Measurements from ENCODE around the gene RIC1. TPM values are rescaled to one million over a fixed set of nuclear protein-coding genes. Genes with fewer than 3 reads are reported as not detected.
"Not testable (repeated sequence)": the region's sequence is repeated elsewhere in the genome, so short reads cannot be mapped to it uniquely, and the experiment has no call there.

Gene RIC1, protein sequence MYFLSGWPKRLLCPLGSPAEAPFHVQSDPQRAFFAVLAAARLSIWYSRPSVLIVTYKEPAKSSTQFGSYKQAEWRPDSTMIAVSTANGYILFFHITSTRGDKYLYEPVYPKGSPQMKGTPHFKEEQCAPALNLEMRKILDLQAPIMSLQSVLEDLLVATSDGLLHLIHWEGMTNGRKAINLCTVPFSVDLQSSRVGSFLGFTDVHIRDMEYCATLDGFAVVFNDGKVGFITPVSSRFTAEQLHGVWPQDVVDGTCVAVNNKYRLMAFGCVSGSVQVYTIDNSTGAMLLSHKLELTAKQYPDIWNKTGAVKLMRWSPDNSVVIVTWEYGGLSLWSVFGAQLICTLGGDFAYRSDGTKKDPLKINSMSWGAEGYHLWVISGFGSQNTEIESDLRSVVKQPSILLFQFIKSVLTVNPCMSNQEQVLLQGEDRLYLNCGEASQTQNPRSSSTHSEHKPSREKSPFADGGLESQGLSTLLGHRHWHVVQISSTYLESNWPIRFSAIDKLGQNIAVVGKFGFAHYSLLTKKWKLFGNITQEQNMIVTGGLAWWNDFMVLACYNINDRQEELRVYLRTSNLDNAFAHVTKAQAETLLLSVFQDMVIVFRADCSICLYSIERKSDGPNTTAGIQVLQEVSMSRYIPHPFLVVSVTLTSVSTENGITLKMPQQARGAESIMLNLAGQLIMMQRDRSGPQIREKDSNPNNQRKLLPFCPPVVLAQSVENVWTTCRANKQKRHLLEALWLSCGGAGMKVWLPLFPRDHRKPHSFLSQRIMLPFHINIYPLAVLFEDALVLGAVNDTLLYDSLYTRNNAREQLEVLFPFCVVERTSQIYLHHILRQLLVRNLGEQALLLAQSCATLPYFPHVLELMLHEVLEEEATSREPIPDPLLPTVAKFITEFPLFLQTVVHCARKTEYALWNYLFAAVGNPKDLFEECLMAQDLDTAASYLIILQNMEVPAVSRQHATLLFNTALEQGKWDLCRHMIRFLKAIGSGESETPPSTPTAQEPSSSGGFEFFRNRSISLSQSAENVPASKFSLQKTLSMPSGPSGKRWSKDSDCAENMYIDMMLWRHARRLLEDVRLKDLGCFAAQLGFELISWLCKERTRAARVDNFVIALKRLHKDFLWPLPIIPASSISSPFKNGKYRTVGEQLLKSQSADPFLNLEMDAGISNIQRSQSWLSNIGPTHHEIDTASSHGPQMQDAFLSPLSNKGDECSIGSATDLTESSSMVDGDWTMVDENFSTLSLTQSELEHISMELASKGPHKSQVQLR (N-terminal part only)
- 20.5 and 46.2 TPM in 2 replicates for total RNA-seq

DNA sequence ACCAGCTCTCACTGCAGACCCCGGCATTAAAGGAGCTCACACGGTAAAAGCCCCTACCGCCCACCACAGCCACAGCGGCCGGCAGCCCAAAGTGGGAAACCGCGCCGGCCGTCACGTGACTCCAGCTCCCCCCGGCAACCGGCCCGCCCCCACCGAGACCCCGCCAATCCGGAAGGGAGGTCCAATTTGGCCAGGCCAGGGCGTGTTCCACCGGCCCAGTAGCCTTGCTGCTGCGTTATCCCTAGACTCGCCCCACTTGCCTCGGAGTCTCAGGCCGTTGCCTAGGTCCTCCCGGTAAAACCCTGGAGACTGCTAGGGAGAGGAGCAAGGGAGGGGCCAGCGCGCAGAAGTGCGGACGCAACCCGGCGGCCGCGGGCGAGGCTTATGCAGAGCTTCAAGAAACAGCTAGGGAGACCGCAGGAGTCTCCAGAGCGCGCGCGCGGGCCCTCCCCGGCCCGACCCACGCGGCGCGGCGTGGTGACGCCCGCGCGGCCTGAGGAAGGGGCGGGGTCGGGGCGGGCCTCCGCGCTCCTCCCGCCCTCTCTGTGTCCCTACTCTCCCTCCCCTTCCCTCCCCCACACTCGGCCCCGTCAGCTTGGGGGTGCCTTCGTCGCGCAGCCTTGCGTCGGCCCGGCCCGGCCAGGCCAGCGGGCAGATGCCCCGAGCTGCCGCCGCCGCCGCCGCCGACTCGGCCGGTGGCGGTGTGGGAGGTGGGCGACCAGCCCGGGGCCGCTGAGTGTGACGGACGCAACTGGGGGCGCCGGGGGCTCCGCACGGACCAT is at the start of gene RIC1:
TSS of gene RIC1 (plus strand) at position 578 of the 782 bp plus-strand sequence. CDS start at position 781, 203 bp downstream.
- DNase-seq (ENCODE audit: low read depth), result peak; percentile 80

DNA sequence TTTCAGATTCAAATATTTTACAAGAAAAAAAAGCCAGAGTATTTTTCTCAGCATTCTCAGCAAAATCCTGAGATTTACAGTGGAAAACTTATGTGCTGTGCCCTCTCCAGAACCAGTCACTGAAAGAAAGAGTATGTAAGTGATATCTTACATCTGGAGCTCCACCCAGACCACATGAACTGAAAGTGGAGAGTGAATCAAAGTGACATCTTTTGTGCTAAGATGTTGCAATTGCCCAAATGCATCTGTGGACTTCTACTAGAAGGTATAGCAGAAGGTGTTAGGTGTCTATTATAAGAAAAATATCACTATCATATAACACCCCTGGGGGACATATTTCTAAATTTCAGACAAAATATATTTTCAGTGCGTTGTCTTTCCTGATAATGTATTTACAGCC is 49.0 kb upstream of the RIC1 start:
- no peak for DNase-seq (ENCODE audit: low read depth)

DNA sequence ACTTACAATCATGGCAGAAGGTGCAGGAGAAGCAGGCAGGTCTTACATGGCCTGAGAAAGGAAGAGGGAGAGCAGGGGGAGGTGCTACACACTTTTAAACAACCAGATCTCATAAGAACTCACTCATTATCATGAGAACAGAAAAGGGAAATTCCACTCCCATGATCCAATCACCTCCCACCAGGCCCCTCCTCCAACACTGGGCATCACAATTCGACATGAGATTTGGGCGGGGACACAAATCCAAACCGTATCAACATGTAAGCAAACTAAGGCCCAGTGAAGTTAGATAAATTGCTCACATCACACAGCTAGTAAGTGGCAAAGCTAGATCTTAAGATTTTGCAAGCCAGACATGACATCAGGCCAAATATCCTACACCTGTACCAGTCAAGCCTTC is 48.3 kb upstream of the RIC1 start:
- DNase-seq (ENCODE audit: low read depth), result no peak

DNA sequence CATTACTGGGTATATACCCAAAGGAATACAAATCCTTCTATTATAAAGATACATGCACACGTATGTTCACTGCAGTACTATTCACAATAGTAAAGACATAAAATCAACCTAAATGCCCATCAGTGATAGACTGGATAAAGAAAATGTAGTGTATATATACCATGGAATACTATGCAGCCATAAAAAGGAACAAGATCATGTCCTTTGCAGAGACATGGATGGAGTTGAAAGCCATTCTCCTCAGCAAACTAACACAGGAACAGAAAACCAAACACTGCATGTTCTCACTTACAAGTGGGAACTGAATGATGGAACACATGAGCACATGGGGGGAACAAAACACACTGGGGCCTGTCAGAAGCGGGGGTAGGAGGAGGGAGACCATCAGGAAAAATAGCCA is 47.2 kb upstream of the RIC1 start:
- DNase-seq (ENCODE audit: low read depth), result not testable (repeated sequence)

DNA sequence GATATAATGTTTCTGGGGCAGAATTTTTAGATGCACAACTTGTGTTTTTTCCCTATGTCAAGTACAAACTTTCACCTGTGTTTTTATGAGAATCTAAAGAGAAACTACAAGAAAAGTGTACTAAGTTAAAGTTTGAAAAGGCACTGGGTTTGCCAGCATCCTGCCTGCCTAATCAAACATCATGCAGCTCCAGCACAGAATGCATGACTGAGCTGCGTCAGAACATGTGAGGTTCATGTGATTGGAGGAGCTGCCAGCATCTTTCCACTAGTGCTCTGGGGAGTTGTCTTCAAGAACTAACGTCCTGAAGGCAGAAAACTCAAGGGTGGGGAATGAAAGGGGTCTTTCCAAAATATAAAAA is 46.1 kb upstream of the RIC1 start:
- peak; percentile 81 for DNase-seq (ENCODE audit: low read depth)

DNA sequence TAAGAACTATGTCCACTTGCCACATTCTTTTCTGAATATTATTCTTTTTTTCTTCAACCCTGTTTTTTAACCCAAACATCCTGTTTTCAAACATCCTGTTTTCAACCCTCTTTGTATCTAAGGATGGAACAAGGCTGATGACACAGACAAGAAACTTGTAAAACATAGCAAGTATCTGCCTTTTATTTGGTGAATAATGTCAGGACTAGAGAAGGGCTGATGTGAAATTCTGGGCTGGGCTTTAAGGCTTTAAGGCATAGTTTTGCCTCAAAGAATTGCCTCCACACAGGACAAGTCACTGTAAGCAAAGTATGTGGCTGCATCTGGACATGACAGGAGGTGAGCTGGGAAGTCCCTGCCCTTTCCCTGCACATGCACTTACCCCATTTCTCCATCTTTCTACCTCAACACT is 42.5 kb upstream of the RIC1 start:
- no peak for DNase-seq (ENCODE audit: low read depth)

DNA sequence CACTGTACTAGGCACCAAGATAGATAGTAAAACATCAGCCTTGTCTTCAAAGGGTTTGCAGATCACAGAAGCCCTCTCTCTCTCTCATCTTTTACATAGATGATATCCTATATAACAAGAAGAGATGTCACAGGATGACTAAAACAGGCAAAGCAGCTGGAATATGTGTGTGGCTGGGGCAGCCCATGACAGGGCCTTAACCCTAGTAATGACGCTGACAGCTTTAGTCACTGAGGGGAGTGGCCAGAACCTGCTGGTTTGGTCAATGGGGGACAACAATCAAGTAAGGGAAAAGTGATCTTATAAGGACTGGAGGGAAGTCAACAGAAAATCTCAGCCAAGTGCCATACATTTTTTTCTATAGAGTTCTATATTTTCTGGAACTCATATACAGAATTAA is 41.9 kb upstream of the RIC1 start:
- DNase-seq (ENCODE audit: low read depth), result no peak

DNA sequence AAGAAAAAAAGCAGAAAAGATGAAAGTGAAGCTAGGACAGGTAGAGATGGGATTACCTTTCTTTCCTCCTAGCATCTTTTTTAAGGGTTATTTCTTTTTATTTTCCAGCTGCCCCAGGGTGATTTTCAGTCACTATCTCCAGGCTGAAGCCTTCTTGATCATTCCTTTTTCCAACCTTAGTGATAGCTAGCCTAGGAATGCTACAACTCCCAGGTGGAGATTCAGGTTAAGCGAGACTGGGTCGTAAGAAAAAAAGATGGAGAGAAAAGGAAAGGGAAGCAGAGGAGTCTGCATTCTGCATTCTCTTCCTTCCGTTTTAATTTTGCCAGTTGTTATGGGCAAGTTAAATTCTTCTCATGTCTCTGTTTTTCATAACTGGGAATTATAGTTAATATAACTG is 36.7 kb upstream of the RIC1 start:
- no peak for DNase-seq (ENCODE audit: low read depth)

DNA sequence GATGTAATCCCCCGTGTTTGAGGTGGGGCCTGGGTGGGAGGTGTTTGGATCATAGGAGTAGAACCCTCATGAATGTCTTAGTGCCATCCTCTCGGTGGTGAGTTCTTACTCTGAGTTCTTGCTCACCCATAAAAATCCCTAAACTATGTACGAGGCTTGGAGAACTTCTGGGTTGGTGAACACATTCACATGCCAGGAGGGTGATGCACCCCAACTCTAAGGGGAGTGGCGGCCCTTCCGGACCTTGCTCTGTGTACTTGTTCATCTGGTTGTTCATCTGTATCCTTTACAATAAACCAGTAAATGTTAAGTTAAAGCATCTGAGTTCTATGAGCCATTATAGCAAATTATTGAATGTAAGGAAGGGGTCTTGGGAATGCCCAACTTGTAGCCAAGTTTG is 36.0 kb upstream of the RIC1 start:
- DNase-seq (ENCODE audit: low read depth), result no peak

DNA sequence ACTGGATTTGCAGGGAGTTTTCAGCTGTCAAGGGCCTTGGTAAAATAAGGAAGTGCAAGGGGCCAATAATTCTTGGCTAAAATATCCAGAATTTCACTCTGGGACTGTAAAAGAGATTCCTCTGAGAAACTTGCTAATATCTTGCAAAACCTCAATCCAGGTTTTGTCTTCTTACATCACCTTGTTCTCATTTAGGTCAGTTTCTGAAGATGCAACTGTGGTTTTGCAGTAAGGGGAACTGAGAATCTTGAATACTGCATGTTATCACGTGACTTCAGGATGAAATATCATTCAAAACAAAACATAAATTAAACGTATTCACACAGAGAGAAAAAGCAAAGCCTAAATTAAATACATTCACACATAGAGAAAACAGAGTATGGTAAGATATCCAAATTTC is 35.0 kb upstream of the RIC1 start:
- no peak for DNase-seq (ENCODE audit: low read depth)

DNA sequence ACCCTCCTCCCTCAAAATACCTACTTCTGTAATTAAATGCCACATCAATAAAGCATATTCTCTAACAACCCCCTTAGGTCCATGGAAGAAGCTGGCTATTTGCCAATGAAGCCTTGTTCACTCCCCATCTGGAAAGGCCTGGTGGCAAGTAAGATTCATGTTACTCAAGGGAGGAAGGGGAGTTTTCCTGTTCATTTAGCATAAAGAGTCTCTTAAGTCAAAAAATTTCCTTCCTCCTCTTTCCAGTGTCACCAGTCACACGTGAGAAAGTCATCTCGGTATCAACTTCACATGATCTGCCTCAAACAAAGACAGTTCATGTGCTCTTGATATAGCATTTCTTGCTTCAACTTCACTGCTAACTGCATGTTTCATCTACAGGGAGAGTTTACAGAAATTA is 32.7 kb upstream of the RIC1 start:
- no peak for DNase-seq (ENCODE audit: low read depth)

DNA sequence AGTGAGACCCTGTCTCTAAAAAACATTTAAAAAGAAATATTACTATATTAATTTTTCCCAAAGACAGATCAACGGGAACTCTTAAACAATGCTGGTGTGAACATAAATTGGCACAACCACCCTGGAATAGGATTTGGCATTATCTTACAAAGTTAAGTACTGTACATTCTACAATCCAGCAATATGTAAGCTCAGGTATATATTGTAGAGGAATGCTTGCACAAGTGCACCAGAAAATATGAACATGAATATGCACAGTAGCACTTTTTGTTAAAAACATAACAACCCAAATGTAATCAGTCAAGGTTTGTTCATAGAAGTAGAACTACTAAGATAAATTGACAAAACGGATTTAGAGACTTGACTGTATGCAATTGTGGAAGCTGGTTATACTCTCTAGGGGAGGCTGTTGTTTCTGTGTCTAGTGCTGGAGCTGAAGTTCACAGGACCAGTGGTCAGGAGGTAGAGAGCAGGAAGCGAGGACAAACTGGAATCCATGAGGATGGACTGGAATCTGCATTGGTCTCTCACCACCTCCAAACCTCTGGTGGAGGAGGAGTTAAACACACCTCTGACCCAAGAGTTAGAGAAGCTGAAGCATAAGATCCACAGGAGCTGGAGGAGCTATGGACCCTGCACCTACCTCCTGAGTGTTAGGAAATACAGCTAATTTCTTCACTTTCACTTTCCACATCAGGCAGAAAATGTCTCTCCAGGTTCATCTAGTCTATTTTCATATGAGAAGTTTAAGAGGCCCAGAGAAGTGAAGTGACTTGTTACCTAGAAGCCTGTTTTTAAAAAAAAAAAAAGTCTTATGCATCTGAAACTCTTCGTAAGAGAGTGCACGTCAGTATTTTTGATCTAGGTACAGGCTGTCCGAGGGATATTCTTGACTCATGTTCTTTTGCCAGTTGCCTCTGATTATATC is 20.3 kb upstream of the RIC1 start:
- DNase-seq (ENCODE audit: low read depth), result peak; percentile 51

DNA sequence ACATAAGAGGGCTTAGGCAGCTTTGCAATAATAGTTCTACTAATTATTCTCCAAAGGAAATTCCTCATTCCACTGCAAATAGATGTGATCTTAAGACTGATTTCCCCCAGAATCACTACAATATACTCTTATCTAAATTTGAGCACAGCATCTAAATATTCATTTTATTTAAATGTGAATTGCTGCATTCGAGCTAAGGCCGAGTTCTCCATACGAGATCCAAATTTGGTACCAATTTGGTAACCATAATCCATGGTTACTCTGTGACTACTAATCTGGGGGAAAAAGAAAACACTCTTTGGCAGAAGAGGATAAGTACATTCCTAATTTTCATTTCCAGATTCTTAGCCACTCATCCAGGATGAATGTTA is 19.7 kb upstream of the RIC1 start:
- DNase-seq (ENCODE audit: low read depth), result no peak

DNA sequence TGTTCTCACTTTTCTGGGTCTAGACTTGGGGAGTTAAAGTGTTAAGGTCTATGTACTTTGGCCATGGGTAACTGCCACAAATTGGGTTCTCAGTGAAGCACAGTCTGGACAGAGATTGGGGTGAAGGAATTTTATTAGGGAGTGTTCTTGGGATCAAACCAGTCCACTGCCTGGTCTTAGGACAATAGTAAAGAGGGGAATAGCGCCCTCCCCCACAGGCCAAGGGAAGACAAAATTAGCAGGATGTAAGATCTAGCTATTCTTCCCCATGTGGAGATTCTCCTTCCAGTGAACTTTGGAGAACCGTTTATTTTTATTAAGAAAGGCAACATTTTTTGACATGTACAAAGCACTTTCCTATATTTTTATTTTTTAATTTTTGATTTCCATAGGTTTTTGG is 18.4 kb upstream of the RIC1 start:
- no peak for DNase-seq (ENCODE audit: low read depth)

DNA sequence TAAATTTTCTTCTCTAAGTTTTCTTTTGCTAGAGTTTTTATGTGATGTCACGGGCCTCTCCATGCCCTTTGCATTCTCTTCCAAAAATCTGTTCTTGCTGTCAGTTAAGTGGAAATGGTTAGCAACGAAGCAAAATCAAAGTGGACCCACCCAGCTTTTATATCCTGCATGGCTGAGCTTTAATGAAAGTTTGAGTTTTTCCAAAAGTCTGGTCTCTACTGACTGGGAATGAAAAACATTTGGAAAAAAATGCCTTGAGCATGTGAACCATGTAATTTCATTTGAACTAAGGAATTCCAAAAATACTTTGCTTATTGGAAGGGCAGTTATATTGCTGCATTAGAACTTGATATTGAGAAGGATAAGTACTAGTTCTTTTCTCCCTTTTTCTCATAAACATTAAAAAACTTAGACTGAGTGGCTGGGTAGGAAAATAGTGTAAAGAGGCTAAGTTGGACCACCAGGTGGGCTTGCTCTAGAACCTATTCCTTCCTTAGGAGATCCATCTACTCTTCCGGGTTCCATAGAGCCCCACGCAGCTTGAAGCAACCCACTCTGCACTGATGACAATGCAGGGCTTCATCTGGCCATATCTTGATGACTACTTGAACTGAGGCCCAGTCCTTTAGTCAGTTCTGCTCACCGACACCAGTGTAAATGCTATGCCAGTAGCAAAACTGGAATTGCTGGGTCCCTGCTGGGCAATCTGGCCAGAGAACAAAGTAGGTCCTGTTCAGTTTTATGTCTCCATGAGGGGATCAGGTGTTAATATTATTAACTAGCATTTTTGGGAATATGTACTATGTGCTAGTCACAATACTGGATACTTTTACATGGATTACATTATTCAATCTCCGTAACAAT is 17.4 kb upstream of the RIC1 start:
- DNase-seq (ENCODE audit: low read depth), result no peak

DNA sequence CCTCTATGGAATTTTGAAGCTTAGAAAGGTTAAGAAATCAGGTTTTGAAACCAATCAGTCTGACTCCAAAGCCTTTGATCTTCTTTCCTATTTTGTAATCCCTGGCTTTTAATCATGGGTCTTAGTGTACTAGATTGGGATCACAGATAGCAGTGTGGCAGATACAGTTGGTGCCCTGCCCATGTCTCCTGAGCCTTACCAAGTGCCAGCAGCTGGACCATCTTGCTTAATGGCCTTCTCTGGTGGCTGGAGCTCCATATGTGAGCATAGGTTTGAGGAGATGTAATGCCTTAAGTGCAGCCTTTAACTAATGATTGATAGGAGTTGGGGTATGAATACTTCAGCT is 16.7 kb upstream of the RIC1 start:
- DNase-seq (ENCODE audit: low read depth), result no peak

DNA sequence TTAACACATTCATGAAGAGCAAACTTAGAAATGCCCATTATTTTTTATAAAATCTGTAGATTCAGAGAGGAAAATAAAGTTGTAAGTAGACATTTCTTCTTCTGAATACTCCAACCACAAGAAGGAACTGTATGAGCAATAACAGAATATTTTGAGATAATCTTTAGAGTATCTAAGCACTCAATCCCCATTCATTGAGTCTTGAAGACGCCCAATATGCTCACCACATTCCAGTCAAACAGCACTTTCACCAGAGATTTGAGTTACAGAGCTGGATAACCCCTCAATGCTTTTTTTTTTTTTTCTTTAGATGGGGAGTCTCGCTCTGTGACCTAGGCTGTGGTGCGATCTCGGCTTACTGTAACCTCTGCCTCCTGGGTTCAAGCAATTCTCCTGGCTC is 14.7 kb upstream of the RIC1 start:
- DNase-seq (ENCODE audit: low read depth), result no peak

DNA sequence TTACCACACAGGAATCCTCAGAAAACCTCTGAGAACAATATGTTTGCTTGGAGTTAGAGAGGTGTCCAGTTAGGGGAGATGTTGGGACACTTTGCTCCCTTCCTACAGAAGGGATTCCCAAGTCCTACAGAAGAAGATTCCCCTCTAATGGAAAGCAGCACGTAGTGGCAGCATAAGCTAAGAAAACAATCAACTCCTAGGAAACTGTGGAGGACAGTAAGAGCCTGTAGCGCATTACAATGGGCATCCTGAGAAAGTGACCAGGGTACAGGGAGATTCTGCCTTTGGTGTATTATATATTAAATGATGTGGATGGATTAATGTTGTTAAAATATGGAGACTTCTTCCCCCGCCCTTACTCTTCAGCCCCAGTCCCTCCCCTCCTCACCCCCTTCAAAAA is 13.9 kb upstream of the RIC1 start:
- no peak for DNase-seq (ENCODE audit: low read depth)

DNA sequence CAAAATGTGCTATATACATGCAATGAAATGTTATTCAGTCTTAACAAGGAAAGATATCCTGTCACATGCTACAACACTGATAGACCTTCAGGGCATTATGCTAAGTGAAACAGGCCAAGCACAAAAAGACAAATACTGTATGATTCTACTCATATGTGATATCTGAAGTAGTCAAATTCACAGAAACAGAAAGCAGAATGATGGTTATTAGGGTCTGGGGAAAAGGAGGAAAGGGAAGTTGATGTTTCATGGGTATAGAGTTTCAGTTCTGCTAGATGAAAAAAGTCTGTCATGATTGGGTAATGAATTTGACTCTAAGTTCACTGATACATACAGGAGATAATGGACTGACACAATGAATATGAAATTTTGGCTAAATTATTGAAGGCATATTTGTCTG is 11.2 kb upstream of the RIC1 start:
- no peak for DNase-seq (ENCODE audit: low read depth)

DNA sequence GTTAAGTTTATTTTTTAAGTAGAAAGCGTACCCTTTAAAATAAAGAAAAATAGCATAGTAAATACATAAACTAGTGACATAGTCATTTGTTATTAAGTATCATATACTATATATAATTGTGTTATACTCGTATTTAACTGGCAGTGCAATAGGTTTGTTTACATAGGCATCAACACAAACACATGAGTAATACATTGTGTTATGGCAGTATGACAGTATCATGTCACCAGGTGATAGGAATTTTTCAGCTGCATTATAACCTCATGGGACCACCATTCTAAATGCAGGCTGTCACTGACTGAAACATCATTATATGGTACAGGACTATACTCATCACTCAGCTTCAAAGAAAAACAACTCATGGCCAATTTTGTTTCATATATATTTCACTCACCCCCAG is 8.4 kb upstream of the RIC1 start:
- no peak for DNase-seq (ENCODE audit: low read depth)

Measured in renal cortical epithelial cell (primary cell).